GM19193 (cell line): ENCODE results near the gene RAI14.

Experiments used
- POLR2A ChIP-seq: IDR thresholded peaks from 4 replicates; pipeline ENCODE4 v1.6.1; 2011; ENCODE audit not compliant: insufficient read depth, insufficient read length; ENCODE audit errors: extremely low read depth

RAI14 gene

GRCh38 chr5:34822956-34823715, 167.0 kb downstream of the RAI14 start:
- no peak for TF ChIP-seq POLR2A

- TF ChIP-seq POLR2A: no peak
Observed at GRCh38 chr5:34826347-34826746, 170.2 kb downstream of the RAI14 start.

GRCh38 chr5:34827588-34828506, 171.7 kb downstream of the RAI14 start:
- TF ChIP-seq POLR2A: no peak

GRCh38 chr5:34831303-34831702, 175.2 kb downstream of the RAI14 start:
- no peak for TF ChIP-seq POLR2A

GRCh38 chr5:34832568-34832967, 176.4 kb downstream of the RAI14 start:
- TF ChIP-seq POLR2A: no peak

- TF ChIP-seq POLR2A: no peak
Observed at GRCh38 chr5:34833090-34833489, 177.0 kb downstream of the RAI14 start.

- no peak for TF ChIP-seq POLR2A
Observed at GRCh38 chr5:34833976-34834793, 178.1 kb downstream of the RAI14 start.

GRCh38 chr5:34834794-34835089, 178.6 kb downstream of the RAI14 start:
- TF ChIP-seq POLR2A: no peak

- no peak for TF ChIP-seq POLR2A
Observed at GRCh38 chr5:34835664-34836063, 179.5 kb downstream of the RAI14 start.

- peak; percentile 52 for TF ChIP-seq POLR2A
Observed at GRCh38 chr5:34838785-34839714, 182.9 kb downstream of the RAI14 start, which contains the start of gene TTC23L. Gene TTC23L (plus strand): TSS chr5:34839164. CDS start chr5:34840672, 1,508 bp downstream.

- no peak for TF ChIP-seq POLR2A
Observed at GRCh38 chr5:34841816-34842215, 185.7 kb downstream of the RAI14 start.

GRCh38 chr5:34842554-34842953, 186.4 kb downstream of the RAI14 start:
- TF ChIP-seq POLR2A: no peak

GRCh38 chr5:34843497-34843896, 187.4 kb downstream of the RAI14 start:
- no peak for TF ChIP-seq POLR2A

- TF ChIP-seq POLR2A: no peak
Observed at GRCh38 chr5:34844106-34844505, 188.0 kb downstream of the RAI14 start.

- TF ChIP-seq POLR2A: no peak
Observed at GRCh38 chr5:34844999-34845398, 188.9 kb downstream of the RAI14 start.

GRCh38 chr5:34847056-34847455, 190.9 kb downstream of the RAI14 start:
- no peak for TF ChIP-seq POLR2A
